GM06990 (cell line): ENCODE results near the gene IPO11.

ENCODE experiments used
- DNase-seq: peaks from one replicate; pipeline ENCODE4 v3.0.0-alpha.2; 2011; ENCODE audit not compliant: insufficient read length; ENCODE audit errors: extremely low read depth
- H3K27me3 ChIP-seq: replicated peaks from 2 replicates; pipeline ENCODE4 v1.6.0; 2011; ENCODE audit warnings: low read length; ENCODE audit not compliant: control insufficient read depth, insufficient read depth
- H3K36me3 ChIP-seq: 2 replicates; pipeline ENCODE4 v1.5.1; 2011; ENCODE audit warnings: low read length; ENCODE audit not compliant: control insufficient read depth, insufficient read depth
- H3K4me3 ChIP-seq: replicated peaks from 2 replicates; pipeline ENCODE4 v1.5.1; 2011; ENCODE audit warnings: low read depth, mild to moderate bottlenecking, control low read depth, low read length
- CTCF ChIP-seq: IDR thresholded peaks from 2 replicates; pipeline ENCODE4 v1.5.1; 2011; ENCODE audit warnings: low read length, control low read depth, mild to moderate bottlenecking, inconsistent platforms; ENCODE audit not compliant: insufficient read depth, poor library complexity, severe bottlenecking

IPO11 gene

GRCh38 chr5:62536783-62537182 is 124.2 kb downstream of the IPO11 start:
- DNase-seq: no peak
- Histone ChIP-seq H3K36me3 (no peaks in the 10 kb centered on the region; the same call in none of the 2 replicates), H3K4me3 (no peak overlapping the region), H3K27me3 (no peaks in the 10 kb centered on the region)
- TF ChIP-seq CTCF: no peak

- no peak for DNase-seq
- no peak for TF ChIP-seq CTCF
- no peak overlapping the region for H3K4me3 ChIP-seq
- no peaks in the 10 kb centered on the region for H3K27me3 ChIP-seq
- H3K36me3 ChIP-seq: no peaks in the 10 kb centered on the region; the same call in none of the 2 replicates
Observed at GRCh38 chr5:62538017-62538942, 125.7 kb downstream of the IPO11 start.

- Histone ChIP-seq H3K4me3 (no peak overlapping the region), H3K27me3 (no peaks in the 10 kb centered on the region), H3K36me3 (no peaks in the 10 kb centered on the region; the same call in none of the 2 replicates)
- no peak for TF ChIP-seq CTCF
- DNase-seq: no peak
Observed at GRCh38 chr5:62542720-62543119, 130.2 kb downstream of the IPO11 start.

DNA sequence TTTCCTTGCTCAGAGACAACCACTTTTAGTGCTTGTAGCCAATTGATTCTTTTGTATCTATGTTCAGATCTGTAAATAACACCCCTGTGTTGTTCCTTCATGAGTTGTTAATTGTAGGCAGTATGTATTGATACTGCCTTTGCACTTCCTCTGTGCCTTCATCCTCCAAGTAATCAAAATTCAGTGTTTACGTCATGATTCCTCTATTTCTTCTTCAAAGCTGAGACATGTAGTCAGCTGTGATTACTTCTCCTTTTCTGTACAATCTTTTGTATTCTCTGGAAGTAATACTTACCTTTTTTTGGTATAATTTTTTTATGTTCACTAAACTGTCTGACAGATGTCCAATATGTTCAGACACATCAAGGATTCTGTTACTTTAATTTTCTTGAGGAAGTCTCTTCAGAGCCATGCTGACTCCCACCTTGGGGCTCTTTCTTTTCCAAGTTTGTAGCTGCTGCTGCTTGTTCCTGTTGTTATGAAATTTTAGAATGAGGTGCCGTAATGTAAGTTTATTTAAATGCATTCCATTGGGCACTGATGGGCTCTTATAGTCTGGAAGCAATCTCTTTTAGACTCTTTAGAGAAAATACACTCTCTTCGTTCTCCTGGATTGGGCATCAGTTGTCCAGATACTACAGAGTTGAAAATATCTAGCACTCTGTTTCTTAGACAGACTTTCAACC is 135.5 kb downstream of the IPO11 start:
- TF ChIP-seq CTCF: no peak
- H3K36me3 ChIP-seq: no peaks in the 10 kb centered on the region; the same call in 1 of the 2 replicates
- no peak for DNase-seq
- no peak overlapping the region for H3K4me3 ChIP-seq
- H3K27me3 ChIP-seq: no peaks in the 10 kb centered on the region

DNA sequence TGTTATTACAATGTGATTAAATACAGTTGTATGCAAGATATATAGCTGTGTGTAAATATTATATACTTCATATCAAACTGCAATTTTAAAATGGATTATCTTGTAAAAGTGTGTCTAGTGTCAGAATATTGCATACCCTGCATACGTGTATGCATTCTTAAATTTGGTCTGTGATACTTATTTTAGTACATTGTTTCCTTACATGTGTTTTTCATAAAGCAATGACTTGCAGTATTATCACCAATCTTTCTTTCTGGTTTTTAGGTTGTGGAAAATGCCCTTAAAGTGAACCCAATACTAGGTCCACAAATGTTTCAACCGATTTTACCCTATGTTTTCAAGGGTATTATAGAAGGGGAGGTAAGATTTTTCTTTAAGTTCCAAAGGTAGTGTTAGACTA is 137.5 kb downstream of the IPO11 start:
- no peak for TF ChIP-seq CTCF
- no peaks in the 10 kb centered on the region for H3K27me3 ChIP-seq
- no peak for DNase-seq
- H3K4me3 ChIP-seq: no peak overlapping the region
- H3K36me3 ChIP-seq: no peaks in the 10 kb centered on the region; the same call in 1 of the 2 replicates
